GM19468 (cell line): ENCODE measurements around the gene SMYD3.

Source experiments
- ATAC-seq: cut with Tn5 transposase; IDR thresholded peaks from one replicate; pipeline ENCODE4 v1.9.1; 2021; ENCODE audit warnings: mild to moderate bottlenecking, moderate library complexity, moderate number of reproducible peaks; ENCODE audit not compliant: unreplicated experiment; ENCODE audit errors: extremely low read depth

SMYD3 gene

GRCh38 chr1:246477634-246478033 is 29.4 kb downstream of the SMYD3 start:
- no peak for ATAC-seq

GRCh38 chr1:246476771-246477170 is 30.3 kb downstream of the SMYD3 start:
- no peak for ATAC-seq

DNA sequence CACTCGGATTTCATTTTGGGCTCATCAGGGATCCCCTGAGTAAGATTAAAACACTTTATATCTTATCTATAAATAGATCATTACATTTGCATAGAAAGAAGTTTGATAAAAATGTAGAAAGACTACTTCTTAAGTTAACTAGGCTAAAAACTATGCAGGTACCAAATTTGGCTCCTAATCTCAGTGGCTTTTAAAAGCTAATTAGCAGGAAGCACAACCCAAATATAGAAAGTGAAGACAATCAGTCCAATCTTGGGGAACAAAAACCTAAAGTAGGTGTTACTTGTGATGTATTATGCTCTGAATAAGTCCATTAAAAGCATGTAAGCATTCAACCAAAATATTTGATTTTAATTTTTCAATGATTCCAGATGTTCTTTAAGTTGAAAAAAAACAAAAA is 35.4 kb downstream of the SMYD3 start:
- ATAC-seq: no peak

GRCh38 chr1:246470585-246470984 is 36.5 kb downstream of the SMYD3 start:
- ATAC-seq: no peak

DNA sequence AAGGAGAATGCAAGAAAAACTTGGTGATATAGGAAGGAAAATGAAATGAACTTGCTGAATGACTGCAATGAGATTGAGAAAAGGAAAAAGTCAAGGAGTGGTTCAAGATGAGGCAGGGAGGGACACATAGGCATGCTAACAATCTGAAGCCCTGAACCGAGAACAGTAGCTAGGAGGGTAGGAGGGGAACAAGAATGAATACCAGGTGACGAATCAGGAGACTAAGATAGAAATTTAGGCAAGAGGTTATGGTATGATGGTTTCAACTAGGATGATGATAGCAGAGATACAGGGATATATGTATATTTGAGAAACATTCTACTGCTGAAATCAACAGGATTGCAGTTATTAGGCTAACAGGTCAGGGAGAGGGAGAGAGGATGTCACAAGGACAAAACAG is 44.1 kb downstream of the SMYD3 start:
- no peak for ATAC-seq

GRCh38 chr1:246460406-246460805 is 46.7 kb downstream of the SMYD3 start:
- ATAC-seq: no peak

GRCh38 chr1:246459221-246459620 is 47.9 kb downstream of the SMYD3 start:
- no peak for ATAC-seq

- ATAC-seq: no peak
These were observed 51.6 kb downstream of the SMYD3 start for GRCh38 chr1:246455476-246455875.

DNA sequence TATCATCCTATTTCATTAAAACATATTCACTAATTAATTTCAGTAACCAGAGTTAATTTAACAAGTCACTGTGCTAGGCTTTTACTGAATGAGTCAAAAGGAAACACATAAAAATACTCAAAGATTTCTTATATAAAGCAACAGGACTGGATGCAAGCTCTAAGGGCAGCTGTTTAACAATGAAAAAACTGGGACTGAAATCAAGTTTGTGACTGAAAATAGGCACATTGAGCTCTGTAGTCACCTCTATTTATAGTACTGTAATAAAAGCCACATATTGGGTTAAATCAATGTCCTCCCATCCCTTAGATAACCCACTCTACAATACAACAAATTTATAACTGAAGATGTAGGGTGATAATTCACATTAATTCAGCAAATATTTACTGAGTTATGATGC is 52.4 kb downstream of the SMYD3 start:
- no peak for ATAC-seq

GRCh38 chr1:246450611-246451251 is 56.3 kb downstream of the SMYD3 start:
- no peak for ATAC-seq

- no peak for ATAC-seq
These were observed 58.7 kb downstream of the SMYD3 start for GRCh38 chr1:246448373-246448772.

DNA sequence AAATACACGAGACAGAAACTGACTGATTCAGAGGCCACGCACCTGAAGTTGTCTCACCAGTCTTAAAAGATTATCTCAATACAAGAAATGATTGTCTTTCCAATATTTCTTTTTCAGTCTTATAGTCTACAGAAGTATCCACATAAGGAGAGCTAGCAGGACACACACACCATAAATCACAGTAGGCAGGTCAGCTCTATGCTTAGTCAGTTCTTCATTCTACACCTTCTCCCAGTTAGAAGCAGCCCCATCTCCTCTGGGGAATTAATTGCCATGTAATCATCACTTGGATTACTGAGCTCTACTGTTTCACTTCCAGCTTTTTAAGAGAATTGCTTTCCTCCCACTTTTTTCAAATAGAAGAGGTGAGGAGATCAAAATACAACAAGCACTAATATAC is 59.6 kb downstream of the SMYD3 start:
- ATAC-seq: no peak

DNA sequence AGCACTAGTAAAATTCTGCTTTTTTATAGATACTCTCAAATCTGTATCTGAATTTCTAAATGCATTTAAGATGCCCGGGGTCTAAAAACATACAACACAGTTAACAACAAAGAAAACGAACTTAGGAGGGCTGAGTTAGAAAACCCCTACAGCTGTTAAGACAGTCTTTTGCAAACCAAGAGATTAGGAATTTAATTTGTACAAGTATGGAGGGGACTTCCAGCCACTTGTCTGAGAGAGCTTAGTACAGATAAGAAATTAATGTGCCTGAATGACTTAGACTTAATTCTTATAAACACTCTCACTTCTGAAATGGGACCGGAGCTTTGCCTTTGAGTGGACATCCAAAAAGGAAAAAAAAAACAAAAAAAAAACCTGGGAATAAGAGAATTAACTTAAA is 61.6 kb downstream of the SMYD3 start:
- no peak for ATAC-seq

- ATAC-seq: no peak
These were observed 62.5 kb downstream of the SMYD3 start for GRCh38 chr1:246444617-246445016.

DNA sequence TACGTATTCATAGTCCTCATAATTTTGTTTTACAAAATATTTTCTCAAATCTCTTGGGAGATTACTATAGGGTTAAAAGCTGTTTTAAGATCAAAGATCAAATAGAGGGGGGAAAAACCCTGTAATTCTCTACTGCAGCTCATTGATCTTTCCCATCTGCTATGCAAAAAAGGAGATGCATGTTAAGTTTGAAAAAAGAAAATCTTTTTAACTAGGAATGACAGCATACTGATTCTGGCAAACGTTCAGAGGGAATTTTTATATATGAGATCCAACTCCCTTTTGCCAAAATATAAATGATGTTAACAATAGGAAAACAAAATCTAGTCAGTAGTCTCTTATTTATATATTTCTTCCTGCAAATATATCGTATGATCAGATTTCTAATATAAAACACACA is 69.1 kb downstream of the SMYD3 start:
- ATAC-seq: no peak

DNA sequence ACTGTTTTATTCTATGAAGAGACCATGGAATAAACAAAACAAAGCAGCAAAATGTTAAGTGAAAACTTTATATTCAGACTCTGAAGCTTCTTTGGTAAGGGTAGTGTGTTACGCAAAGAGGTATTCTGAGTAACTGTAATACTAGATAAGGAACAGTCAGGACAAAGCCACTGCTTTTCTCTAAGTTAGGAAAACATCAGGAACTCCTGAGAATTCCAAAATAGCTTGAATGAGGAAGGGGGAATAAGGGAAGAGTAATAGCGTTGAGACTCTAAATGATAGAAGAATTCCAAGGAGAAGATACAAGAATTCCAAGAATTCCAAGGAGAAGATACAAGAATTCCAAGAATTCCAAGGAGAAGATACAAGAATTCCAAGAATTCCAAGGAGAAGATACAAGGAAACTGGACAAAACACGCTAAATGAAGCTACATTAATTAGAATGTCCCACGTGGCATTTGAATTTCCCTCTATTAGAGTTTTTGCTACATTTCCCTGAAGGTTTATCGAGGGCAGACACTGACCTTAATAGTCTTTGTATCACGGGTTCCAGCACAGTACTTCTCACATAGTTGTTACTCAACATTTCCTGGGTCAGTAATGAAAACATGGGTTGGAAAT is 71.5 kb downstream of the SMYD3 start:
- no peak for ATAC-seq

GRCh38 chr1:246434335-246434734 is 72.7 kb downstream of the SMYD3 start:
- ATAC-seq: no peak

- no peak for ATAC-seq
These were observed 78.4 kb downstream of the SMYD3 start for GRCh38 chr1:246428542-246429308.

GRCh38 chr1:246427611-246428010 is 79.5 kb downstream of the SMYD3 start:
- ATAC-seq: no peak

- no peak for ATAC-seq
These were observed 81.2 kb downstream of the SMYD3 start for GRCh38 chr1:246425895-246426294.

GRCh38 chr1:246425139-246425794 is 81.8 kb downstream of the SMYD3 start:
- no peak for ATAC-seq
